C4-2B (cell line): Measurements from ENCODE around the gene STARD3NL.

Source experiments
- H3K27ac ChIP-seq: fragments of 450-650 bp; 2 replicates; pipeline ENCODE4 v1.5.1; 2017
- CTCF ChIP-seq: fragments of 450-650 bp; conservative IDR thresholded peaks from 2 replicates; pipeline ENCODE4 v1.5.1; 2017; ENCODE audit warnings: mild to moderate bottlenecking
- ZFX ChIP-seq: fragments of 450-650 bp; IDR thresholded peaks from 2 replicates; pipeline ENCODE4 v1.6.1; 2017

The STARD3NL gene

DNA sequence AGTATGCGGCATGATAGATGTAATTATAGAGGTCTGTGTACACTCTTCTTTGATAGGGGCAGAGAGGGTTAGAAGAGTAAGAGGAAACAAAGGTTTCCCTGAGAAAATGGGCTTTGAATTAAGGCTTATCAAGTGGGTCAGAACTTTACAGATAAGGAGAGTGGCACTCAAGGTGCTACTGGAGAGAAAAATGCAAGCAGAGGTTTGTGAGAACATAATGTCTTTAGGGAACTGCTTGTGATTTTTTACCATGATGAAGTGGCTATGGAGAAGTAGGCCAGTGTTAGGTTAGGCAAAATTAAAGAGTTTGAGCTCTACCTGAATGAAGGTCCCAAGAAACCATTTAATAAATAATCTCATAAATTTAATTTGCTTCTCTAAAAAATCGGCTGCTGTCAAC, 14.3 kb downstream of the STARD3NL start:
- H3K27ac ChIP-seq, result no peak overlapping the region
- TF ChIP-seq CTCF (no peak), ZFX (no peak)

- TF ChIP-seq CTCF, result no peak
- TF ChIP-seq ZFX, result no peak
- no peak overlapping the region for H3K27ac ChIP-seq
Measured at GRCh38 chr7:38195804-38196595, 18.0 kb downstream of the STARD3NL start.

GRCh38 chr7:38198366-38198765, 20.3 kb downstream of the STARD3NL start:
- H3K27ac ChIP-seq, result no peak overlapping the region; the same call in 1 of the 2 replicates
- no peak for TF ChIP-seq CTCF

DNA sequence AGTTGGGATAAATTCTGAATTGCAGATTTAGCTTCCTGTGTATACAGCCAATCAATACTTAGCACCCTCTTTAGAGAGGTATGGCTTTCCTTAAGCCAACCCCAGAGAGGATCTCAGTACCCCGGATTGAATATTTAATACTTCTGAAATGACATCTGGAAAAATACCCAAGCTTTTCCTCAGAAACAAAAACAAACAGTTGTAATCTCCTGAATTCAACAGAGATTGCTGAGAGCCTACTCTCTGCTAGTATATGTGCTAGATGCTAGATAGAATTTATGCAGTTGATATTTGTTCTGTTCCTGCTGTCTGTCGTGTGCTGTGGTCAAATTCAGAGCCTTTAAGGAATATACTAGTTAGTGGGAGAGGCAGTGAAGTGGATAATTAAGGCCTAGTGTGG, 21.1 kb downstream of the STARD3NL start:
- TF ChIP-seq ZFX, result no peak
- no peak for TF ChIP-seq CTCF
- no peak overlapping the region for H3K27ac ChIP-seq

DNA sequence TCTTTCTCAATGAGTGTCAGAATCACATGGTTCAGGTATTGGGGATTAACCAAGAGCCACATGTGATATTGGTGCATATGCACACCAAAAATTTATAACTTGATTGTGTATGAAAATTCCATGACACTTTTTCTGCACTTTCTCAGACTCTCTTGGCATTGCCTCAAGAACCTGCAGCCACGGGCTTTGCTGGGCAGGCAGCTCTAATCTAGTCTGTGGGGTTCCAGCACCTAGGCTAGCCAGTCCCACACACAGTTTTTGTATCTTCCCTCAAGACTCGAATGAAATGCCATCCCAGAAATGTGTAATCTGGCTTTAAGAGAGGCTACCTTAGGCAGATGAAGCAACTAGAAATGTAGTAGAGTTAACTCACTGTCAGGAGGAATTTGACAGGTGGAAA, 21.7 kb downstream of the STARD3NL start:
- no peak for TF ChIP-seq CTCF
- TF ChIP-seq ZFX, result no peak
- H3K27ac ChIP-seq, result no peak overlapping the region

DNA sequence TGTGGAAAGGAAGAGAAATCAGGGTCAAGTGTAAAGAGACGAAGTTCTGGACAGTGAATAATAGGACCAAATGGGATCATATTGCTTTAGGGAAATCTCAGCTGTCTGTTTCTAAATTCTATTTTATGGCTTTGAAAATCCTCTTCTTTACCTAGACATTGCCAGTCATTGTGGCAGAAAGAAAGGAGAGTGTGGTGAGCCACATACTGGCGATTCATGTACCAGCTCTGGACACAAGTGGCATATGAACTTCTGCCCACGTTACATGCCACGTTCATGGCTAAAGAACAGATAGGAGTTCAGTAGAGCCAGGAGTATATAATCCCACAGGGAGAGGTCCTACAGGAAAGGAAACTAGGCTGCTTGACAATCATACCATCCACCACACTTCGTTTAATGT, 28.0 kb downstream of the STARD3NL start:
- TF ChIP-seq CTCF (no peak), ZFX (no peak)
- H3K27ac ChIP-seq, result no peak overlapping the region

DNA sequence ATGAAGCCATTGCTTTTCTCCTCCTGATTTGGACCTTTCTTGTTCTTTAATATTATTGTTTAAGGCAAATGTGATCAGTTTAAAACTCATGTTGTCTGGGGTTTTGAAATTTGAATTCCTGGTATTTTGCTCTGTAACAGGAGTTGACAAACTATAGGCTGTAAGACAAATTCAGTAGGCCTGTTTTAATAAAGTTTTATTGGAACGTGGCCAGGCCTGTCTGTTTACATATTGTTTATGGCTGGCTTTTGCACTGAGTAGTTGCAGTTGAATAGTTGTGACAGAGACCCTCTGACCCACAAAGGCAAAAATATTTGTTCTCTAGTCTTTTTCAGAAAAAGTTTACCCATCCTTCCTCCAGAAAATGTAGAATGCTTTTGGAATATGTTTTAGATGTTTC, 29.8 kb downstream of the STARD3NL start:
- H3K27ac ChIP-seq, result no peak overlapping the region
- TF ChIP-seq ZFX (no peak), CTCF (no peak)
